ENCODE data around the gene SLC16A12. TPM values are rescaled to one million over a fixed set of nuclear protein-coding genes. Genes with fewer than 3 reads are reported as not detected.
"Not testable (repeated sequence)": the region's sequence is repeated elsewhere in the genome, so short reads cannot be mapped to it uniquely, and the experiment has no call there.

The SLC16A12 gene
- total RNA-seq, 1 donor from 2014 or later: 0.34 TPM

GRCh38 chr10:89548673-89549072, 13.3 kb upstream of the SLC16A12 start:
- no peak for DNase-seq

GRCh38 chr10:89547853-89548513, 12.6 kb upstream of the SLC16A12 start:
- DNase-seq: no peak

DNA sequence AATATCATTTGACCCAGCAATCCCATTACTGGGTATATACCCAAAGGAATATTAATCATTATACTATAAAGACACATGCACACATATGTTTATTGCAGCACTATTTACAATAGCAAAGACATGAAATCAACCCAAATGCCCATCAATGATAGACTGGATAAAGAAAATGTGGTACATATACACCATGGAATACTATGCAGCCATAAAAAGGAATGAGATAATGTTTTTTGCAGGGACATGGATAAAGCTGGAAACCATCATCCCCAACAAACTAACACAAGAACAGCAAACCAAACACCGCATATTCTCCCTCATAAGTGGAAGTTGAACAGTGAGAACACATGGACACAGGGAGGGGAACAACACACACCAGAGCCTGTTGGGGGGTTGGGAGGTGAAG, 11.3 kb upstream of the SLC16A12 start:
- not testable (repeated sequence) for DNase-seq

DNA sequence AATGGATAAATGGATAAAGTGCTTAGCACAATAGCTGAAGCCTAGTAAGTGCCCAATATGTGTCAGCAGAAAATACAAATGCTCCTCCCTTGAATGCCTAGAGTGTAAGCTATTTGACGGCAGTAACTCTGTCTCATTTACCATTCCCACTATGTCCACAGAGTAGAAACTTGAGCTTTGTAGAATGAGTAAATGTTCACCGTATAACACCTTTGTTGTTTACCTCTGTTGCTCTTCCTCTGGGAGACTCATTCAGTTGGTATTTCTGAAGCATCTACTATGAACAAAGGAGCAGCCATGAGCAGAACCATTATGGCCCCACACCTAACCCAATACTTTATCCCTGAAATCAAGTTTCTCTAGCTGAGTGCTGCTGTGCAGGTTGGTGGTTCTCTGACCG, 8.4 kb upstream of the SLC16A12 start:
- no peak for DNase-seq

- DNase-seq: no peak
Observed at GRCh38 chr10:89540420-89540949, 5.1 kb upstream of the SLC16A12 start.

- no peak for DNase-seq
Observed at GRCh38 chr10:89537364-89537763, 2.0 kb upstream of the SLC16A12 start.

- DNase-seq: no peak
Observed at GRCh38 chr10:89536013-89536354, 590 bp upstream of the SLC16A12 start.

DNA sequence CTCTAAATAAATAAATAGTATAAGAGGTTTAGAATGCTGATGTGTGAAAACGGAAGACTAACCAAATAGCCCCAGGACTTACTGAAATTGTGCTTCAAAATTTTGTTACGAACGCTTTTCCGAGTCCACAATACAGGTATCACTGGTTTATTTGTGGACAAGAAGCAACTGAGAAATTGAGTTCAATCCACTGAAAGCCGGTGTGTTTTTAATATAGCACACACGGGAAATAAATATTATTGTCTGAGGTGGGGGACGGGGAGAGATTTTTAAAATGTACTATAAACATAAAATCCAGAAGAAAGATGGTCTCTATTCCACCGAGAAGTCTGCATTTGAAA, 598 bp downstream of the SLC16A12 start:
- no peak for DNase-seq

- no peak for DNase-seq
Observed at GRCh38 chr10:89532476-89532875, 2.9 kb downstream of the SLC16A12 start.

DNA sequence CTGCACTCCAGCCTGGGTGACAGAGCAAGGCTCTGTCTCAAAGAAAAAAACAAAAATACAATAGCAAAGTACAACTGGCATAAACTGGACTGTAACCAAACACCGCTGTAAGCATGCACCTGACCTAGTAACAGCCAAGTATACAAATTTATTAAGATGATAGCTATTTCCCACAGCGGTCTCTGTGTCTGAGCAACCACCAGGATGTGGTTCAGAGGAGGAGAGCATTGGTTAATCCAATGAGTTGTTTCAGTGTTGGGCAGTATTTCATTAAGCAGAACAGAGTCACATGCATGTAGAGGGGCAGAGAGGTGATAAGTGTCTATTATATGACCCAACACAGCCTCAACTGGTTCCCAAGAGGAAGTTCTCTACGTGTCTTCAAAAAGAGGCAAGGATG, 4.0 kb downstream of the SLC16A12 start:
- DNase-seq: no peak

DNA sequence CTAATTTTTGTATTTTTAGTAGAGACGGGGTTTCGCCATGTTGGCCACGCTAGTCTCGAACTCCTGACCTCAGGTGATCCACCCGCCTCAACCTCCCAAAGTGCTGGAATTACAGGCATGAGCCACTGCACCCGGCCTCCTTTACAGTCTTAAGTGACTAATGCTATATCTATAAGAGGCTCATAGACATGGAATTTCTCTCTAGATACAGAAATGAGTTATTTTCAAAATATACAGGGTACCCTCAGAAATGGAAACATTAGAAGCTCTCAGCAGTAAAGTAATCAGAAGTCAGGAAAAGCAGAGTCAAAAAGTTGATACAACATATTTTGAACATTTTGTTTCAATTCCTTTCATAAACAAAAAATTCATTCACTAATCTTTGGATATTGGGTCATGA, 5.7 kb downstream of the SLC16A12 start:
- DNase-seq: not testable (repeated sequence)

DNA sequence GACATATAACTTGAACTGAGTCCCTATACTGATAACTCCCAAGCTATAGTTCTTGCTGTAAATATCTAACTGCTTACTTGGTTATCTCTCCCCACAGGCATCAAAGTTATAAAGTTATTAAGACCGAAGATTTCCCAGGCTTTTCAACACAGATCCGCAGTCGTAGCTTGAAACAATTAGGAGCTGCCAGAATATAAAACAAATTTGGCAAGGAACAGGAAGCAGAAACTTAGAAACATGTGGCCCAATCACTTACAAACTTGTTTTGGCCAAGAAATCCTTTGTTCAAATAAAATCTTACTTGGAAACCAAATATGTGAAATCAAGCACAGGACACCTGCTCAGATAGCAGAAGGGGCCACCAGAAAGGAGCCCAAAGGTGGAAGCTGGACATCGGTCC, 9.0 kb downstream of the SLC16A12 start:
- DNase-seq: no peak

GRCh38 chr10:89525556-89525955, 9.8 kb downstream of the SLC16A12 start:
- no peak for DNase-seq

DNA sequence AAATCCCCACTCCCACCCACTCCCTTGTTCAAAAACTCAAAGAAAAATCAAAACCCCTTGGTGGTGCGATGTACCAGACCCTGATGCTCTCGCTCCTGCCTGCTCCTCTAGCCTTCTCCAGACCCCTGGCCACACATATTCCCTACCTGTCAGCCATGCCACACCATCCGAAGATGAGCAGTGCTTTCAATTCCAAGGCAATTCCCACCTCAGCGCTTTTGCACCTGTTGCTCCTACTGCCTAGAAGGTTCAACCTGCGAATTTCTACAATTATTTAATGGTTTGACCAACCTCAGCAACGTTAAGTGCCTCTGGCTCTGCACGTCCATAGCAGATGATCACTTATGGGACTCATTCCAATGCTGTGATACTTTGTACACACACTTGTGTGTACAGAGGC, 11.1 kb downstream of the SLC16A12 start:
- DNase-seq: no peak

DNA sequence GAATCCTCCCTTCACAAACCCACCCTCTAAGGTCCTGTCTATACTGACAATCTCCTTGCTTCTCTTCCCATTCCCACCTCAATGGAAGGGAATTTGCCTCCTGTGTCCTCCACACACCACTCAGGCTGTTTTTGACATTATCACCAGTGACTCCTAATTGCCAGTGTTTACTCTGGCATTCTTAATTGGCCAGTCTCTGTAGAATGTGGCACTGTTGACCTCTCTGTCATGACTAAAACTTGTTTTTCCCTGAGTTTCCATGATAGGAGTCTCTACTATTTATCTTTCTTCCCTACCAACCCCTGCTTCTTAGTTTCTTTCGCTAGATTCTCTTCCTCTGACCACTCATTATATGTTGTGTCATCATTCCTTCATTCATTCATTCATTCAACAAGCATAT, 12.1 kb downstream of the SLC16A12 start:
- no peak for DNase-seq

GRCh38 chr10:89522463-89522862, 12.9 kb downstream of the SLC16A12 start:
- DNase-seq: no peak

DNA sequence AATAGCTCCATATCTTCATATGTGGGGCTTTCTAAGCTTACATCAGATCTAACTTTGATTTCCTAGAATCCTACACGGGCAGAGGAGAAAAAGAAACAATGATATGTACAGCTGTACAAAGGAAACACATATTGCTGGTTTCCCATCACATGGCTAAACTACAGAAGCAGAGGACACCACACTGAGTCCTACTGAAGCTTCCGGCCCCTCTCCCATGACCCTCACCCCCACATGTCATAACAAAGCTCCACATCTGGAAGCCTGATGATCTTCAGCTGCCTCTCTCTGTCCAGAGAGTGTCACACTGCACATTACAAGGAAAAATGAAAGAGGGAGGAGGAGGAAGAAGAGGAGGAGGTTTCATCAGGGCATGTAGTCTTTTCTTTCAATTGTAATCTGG, 14.0 kb downstream of the SLC16A12 start:
- no peak for DNase-seq

- DNase-seq: no peak
Observed at GRCh38 chr10:89520706-89521105, 14.7 kb downstream of the SLC16A12 start.

DNA sequence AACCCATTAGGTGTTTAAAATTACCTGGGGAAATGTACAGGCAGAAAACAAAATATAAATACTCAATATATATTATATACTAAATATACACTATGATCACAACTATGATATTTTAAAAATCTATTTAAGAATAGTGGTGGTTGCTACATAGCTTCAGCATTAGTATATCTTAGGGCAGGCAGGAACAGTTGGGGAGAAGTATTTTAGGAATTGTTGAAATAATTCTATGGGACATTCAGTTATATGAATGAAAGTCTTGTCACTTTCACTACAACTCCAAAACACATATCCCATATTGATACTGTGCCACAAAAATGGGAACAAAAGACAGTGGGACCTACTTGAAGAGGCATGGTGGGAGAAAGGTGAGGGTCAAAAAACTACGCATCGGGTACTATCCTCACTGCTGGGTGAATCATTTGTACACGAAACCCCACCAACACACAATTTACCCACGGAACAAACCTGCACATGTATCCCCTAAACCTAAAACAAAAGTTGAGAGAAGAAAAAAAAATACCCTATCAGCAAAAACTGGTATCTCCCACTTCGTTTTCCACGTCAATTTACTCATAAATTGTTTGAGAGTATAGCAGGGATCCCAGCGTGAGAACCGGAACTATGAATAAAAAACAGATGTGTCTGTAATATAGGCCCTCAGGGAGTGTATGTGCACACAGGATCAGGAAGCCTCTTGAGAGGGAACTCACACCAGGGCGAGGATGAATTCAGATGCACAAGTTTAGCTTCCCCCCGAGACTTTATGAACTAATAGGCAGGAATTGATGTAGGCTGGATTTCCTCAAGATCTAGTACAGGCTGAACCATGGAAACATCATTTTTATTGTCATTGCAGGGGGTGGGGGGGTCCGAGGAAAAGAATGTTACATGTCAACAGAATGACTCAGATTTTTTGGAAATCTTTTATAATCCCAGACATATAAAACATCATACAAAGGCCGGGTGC, 16.2 kb downstream of the SLC16A12 start:
- no peak for DNase-seq

GRCh38 chr10:89518108-89518507, 17.3 kb downstream of the SLC16A12 start:
- DNase-seq: no peak

GRCh38 chr10:89516149-89516832, 19.1 kb downstream of the SLC16A12 start:
- DNase-seq: no peak

- no peak for DNase-seq
Observed at GRCh38 chr10:89515031-89515841, 20.2 kb downstream of the SLC16A12 start.

DNA sequence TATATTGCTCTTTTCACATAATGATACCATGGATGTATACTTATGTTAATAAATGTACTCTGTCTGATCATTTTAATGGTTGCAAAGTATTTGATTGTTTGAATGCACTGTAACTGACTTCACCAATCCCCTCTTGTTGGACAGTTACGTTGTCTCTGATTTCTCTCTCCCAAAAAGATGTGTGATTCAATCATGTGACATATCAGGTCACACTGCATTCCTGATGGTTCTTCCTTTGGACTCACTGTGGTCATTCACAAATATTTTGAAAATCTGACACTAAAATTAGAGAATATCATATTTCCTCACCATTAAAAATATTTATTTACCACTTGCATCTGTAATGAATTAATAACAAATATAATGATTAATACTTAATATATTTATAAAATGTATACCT, 22.2 kb downstream of the SLC16A12 start:
- DNase-seq: no peak

Measured in dermis blood vessel endothelial cell (primary cell).